K562 (cell line): ENCODE measurements around the gene DUS3L. TPM values are rescaled to one million over a fixed set of nuclear protein-coding genes. Genes with fewer than 3 reads are reported as not detected.
A peak's percentile ranks its signal among the peaks of the same experiment; 100 is the strongest.

Experiments
- CCNT2 ChIP-seq: IDR thresholded peaks from 2 replicates; pipeline ENCODE4 v1.6.1; 2011; ENCODE audit warnings: borderline replicate concordance, low read depth, mild to moderate bottlenecking, moderate library complexity, mixed read lengths, low read length; ENCODE audit not compliant: insufficient read length; ENCODE audit errors: extremely low read depth
- ETV5 ChIP-seq: sonication (generic); formaldehyde crosslinking; IDR thresholded peaks from 2 replicates; pipeline ENCODE4 v1.4.0; 2020; ENCODE audit warnings: low read depth, mild to moderate bottlenecking, missing genetic modification reagents
- KLF16 ChIP-seq: IDR thresholded peaks from 2 replicates; pipeline ENCODE4 v1.6.1; 2016; ENCODE audit warnings: antibody characterized with exemption
- MAFF ChIP-seq: IDR thresholded peaks from 2 replicates; pipeline ENCODE4 v1.6.1; 2012; ENCODE audit warnings: low read length, improper control_type of control experiment
- MAFG ChIP-seq: fragments of 450-650 bp; conservative IDR thresholded peaks from 2 replicates; pipeline ENCODE4 v1.6.1; 2016; ENCODE audit warnings: missing genetic modification characterization, missing compliant biosample characterization
- MECOM ChIP-seq: fragments of 250-450 bp; sonication (Bioruptor Pico); IDR thresholded peaks from 2 replicates; pipeline ENCODE4 v1.8.0; 2022; ENCODE audit warnings: inconsistent platforms
- MEF2D ChIP-seq: conservative IDR thresholded peaks from 2 replicates; pipeline ENCODE4 v1.6.1; 2016; ENCODE audit warnings: low read depth, missing genetic modification characterization, missing compliant biosample characterization
- MTA1 ChIP-seq: fragments of 450-650 bp; IDR thresholded peaks from 2 replicates; pipeline ENCODE4 v1.6.1; 2017; ENCODE audit warnings: borderline replicate concordance
- MXI1 ChIP-seq: IDR thresholded peaks from 2 replicates; pipeline ENCODE4 v1.6.1; 2011; ENCODE audit warnings: low read depth, mild to moderate bottlenecking, improper control_type of control experiment, low read length
- MYBL2 ChIP-seq, 2 experiments: fragments of 450-650 bp in 1 of 2; sonication (generic) in 1 of 2; formaldehyde crosslinking in 1 of 2; IDR thresholded peaks; 2 replicates each; pipeline versions ENCODE4 v1.6.1 to v1.8.1; 2017 to 2022; ENCODE audit warnings: borderline replicate concordance in 1 of 2, inconsistent platforms in 1 of 2, low read depth in 1 of 2, mild to moderate bottlenecking in 1 of 2, missing genetic modification reagents in 1 of 2, moderate library complexity in 1 of 2
- NFRKB ChIP-seq: fragments of 450-650 bp; IDR thresholded peaks from 2 replicates; pipeline ENCODE4 v1.6.1; 2016; ENCODE audit warnings: low read depth
- NR1H2 ChIP-seq: sonication (generic); formaldehyde crosslinking; IDR thresholded peaks from 2 replicates; pipeline ENCODE4 v1.4.0; 2020; ENCODE audit warnings: mild to moderate bottlenecking, missing genetic modification reagents
- PTBP1 ChIP-seq: fragments of 200-400 bp; formaldehyde crosslinking; IDR thresholded peaks from 2 replicates; pipeline ENCODE4 v1.6.1; 2017; ENCODE audit warnings: low read depth, low read length
- RBM25 ChIP-seq: fragments of 200-400 bp; formaldehyde crosslinking; IDR thresholded peaks from 2 replicates; pipeline ENCODE4 v1.6.1; 2018; ENCODE audit warnings: low read length, low read depth, moderate library complexity; ENCODE audit not compliant: severe bottlenecking
- SIN3A ChIP-seq, 2 experiments: fragments of 150-350 bp in 1 of 2; IDR thresholded peaks; 2 replicates each; pipeline ENCODE4 v1.6.1; 2011 to 2016; ENCODE audit warnings: borderline replicate concordance in 2 of 2, low read depth in 2 of 2, low read length in 2 of 2, mild to moderate bottlenecking in 2 of 2, moderate library complexity in 2 of 2; ENCODE audit not compliant: control insufficient read depth in 1 of 2
- STAT6 ChIP-seq: sonication (generic); formaldehyde crosslinking; IDR thresholded peaks from 2 replicates; pipeline ENCODE4 v1.8.1; 2023; ENCODE audit warnings: mild to moderate bottlenecking, missing genetic modification reagents
- ZC3H11A ChIP-seq: IDR thresholded peaks from 2 replicates; pipeline ENCODE4 v1.6.1; 2012; ENCODE audit warnings: low read depth, low read length, improper control_type of control experiment
- ZC3H8 ChIP-seq: fragments of 450-650 bp; IDR thresholded peaks from 2 replicates; pipeline ENCODE4 v1.6.1; 2017
- ZNF197 ChIP-seq: fragments of 200-800 bp; sonication (Bioruptor generic); IDR thresholded peaks from 2 replicates; pipeline ENCODE4 v1.6.1; 2016; ENCODE audit warnings: low read depth, missing genetic modification characterization, missing compliant biosample characterization
- ZNF589 ChIP-seq: fragments of 200-800 bp; sonication (Bioruptor generic); IDR thresholded peaks from 2 replicates; pipeline ENCODE4 v1.6.1; 2016; ENCODE audit warnings: low read depth, missing genetic modification characterization, missing compliant biosample characterization
- ZNF639 ChIP-seq, 2 experiments: fragments of 200-800 bp in 1 of 2; sonication (Bioruptor generic) in 1 of 2; sonication (generic) in 1 of 2; formaldehyde crosslinking in 1 of 2; IDR thresholded peaks in 1 of 2; conservative IDR thresholded peaks in 1 of 2; 2 replicates each; pipeline versions ENCODE4 v1.5.0 to v1.6.1; 2016 to 2020; ENCODE audit warnings: missing compliant biosample characterization in 1 of 2, missing genetic modification characterization in 1 of 2, missing genetic modification reagents in 1 of 2
- ZNF696 ChIP-seq: fragments of 250-450 bp; sonication (Bioruptor Pico); conservative IDR thresholded peaks from 2 replicates; pipeline ENCODE4 v1.4.0; 2020; ENCODE audit warnings: mild to moderate bottlenecking, moderate library complexity
- ZNF766 ChIP-seq: fragments of 200-800 bp; sonication (Bioruptor generic); conservative IDR thresholded peaks from 2 replicates; pipeline ENCODE4 v1.6.1; 2016; ENCODE audit warnings: missing genetic modification characterization, missing compliant biosample characterization
- polyA plus RNA-seq, 8 experiments: library from polyadenylated mRNA; depleted of rRNA in 4 of 8; stranded (reverse) in 5 of 8; unstranded in 3 of 8; fragments of >200 nt; fragmentation: Nextera tagmentation in 2 of 8; fragmentation: Illumina TruSeq in 1 of 8; extraction: Ambion mirVana in 2 of 8; extraction: Trizol in 1 of 8; gene quantifications; 2 replicates each; pipeline versions ENCODE4 v1.2.1 to v1.2.3, GENCODE V29; 2011 to 2014; ENCODE audit warnings: inconsistent platforms in 1 of 8, missing spikeins in 1 of 8
- total RNA-seq, 7 experiments: library from RNA; depleted of rRNA in 6 of 7; stranded (reverse); fragments of >200 nt in 6 of 7; fragmentation: Illumina TruSeq in 2 of 7; extraction: Trizol in 2 of 7; gene quantifications; 2 replicates each; pipeline versions ENCODE4 v1.2.1 to v1.2.3, GENCODE V29; 2011 to 2021; ENCODE audit warnings: low replicate concordance in 1 of 7

DUS3L gene
- total and polyA plus RNA-seq, 9 of the 15 experiments (the other 6 are each of a cell fraction or from before 2014, with no cell fraction given): 1.7 to 102 (median 77.5) TPM

- TF ChIP-seq NR1H2 (peak; percentile 24; the same call in 1 of the 2 replicates), MEF2D (tag) (0 out of 2 replicates have a peak, but pooled peaks have one; percentile 24), MYBL2 (IDR thresholded peaks at IDR 0.05; ENCODE audit: low read depth) (no peak), MYBL2 (CRISPR knock-in tag; IDR thresholded peaks at IDR 0.05; ENCODE audit: borderline replicate concordance) (no peak), MECOM (CRISPR knock-in tag) (no peak), MTA1 (no peak), MAFG (tag) (no peak), RBM25 (peak; percentile 99), STAT6 (CRISPR knock-in tag) (peak; percentile 36; the same call in 1 of the 2 replicates), PTBP1 (0 out of 2 replicates have a peak, but pooled peaks have one; percentile 56), ETV5 (peak; percentile 23; the same call in 1 of the 2 replicates), CCNT2 (peak; percentile 56), KLF16 (no peak), MXI1 (peak; percentile 82; the same call in 1 of the 2 replicates), ZNF766 (peak; percentile 92), ZNF197 (CRISPR knock-in tag) (peak; percentile 23; the same call in 1 of the 2 replicates), ZNF589 (CRISPR knock-in tag) (peak; percentile 43; the same call in 1 of the 2 replicates), NFRKB (peak; percentile 85), ZNF639 (CRISPR knock-in tag; conservative IDR thresholded peaks at IDR 0.05 in 1 of 2, IDR thresholded peaks at IDR 0.05 in 1 of 2) (peak in 1 of 2 experiments; percentile 84; a peak in 2 of 4 replicates), MAFF (peak; percentile 68; the same call in 1 of the 2 replicates), ZNF696 (no peak), SIN3A (IDR thresholded peaks at IDR 0.05; ENCODE audit: borderline replicate concordance in 2 of 2, control insufficient read depth in 1 of 2, low read depth in 2 of 2, low read length in 2 of 2) (peak in 1 of 2 experiments; percentile 28; a peak in 1 of 4 replicates), ZC3H8 (no peak), ZC3H11A (0 out of 2 replicates have a peak, but pooled peaks have one; percentile 49)
Observed at GRCh38 chr19:5827891-5828660, 37.1 kb upstream of the DUS3L start (continued).
